DND-41 (cell line): Measurements from ENCODE around the gene GRK3.

Experiments used
- ATAC-seq: fragments of 200-7000 bp; cut with Tn5 transposase; 3 replicates; pipeline ENCODE4 v1.9.1; 2021; ENCODE audit warnings: low read depth; ENCODE audit not compliant: insufficient read depth
- DNase-seq: peaks from one replicate; pipeline ENCODE4 v3.0.0-alpha.2; 2020
- H2AFZ ChIP-seq: 2 replicates; pipeline ENCODE4 v1.6.0; 2012; ENCODE audit warnings: low read depth, low read length
- H3K27ac ChIP-seq: 2 replicates; pipeline ENCODE4 v1.5.1; 2012; ENCODE audit warnings: low read length, inconsistent platforms
- H3K27me3 ChIP-seq: fragments of 200-600 bp; sonication (generic); 2 replicates; pipeline ENCODE4 v1.6.0; 2012; ENCODE audit warnings: low read length, mild to moderate bottlenecking, inconsistent platforms; ENCODE audit not compliant: insufficient read depth, poor library complexity
- H3K36me3 ChIP-seq: 2 replicates; pipeline ENCODE4 v1.5.1; 2012; ENCODE audit warnings: low read length, inconsistent platforms; ENCODE audit not compliant: insufficient read depth
- H3K4me1 ChIP-seq: 2 replicates; pipeline ENCODE4 v1.5.1; 2012; ENCODE audit warnings: mild to moderate bottlenecking, low read length; ENCODE audit not compliant: insufficient read depth
- H3K4me2 ChIP-seq: 2 replicates; pipeline ENCODE4 v1.6.0; 2012; ENCODE audit warnings: mild to moderate bottlenecking, moderate library complexity, low read length, inconsistent platforms; ENCODE audit not compliant: insufficient read depth
- H3K4me3 ChIP-seq, 2 experiments: fragments of 200-600 bp in 1 of 2; shearing (Covaris generic) in 1 of 2; 2 replicates each; pipeline ENCODE4 v1.5.1; 2012 to 2016; ENCODE audit warnings: inconsistent platforms in 2 of 2, low read length in 2 of 2, mild to moderate bottlenecking in 2 of 2, low read depth in 1 of 2, moderate library complexity in 1 of 2
- H3K79me2 ChIP-seq: 2 replicates; pipeline ENCODE4 v1.6.0; 2012; ENCODE audit warnings: low read length, inconsistent platforms; ENCODE audit not compliant: insufficient read depth
- H3K9ac ChIP-seq: 2 replicates; pipeline ENCODE4 v1.6.0; 2012; ENCODE audit warnings: low read depth, mild to moderate bottlenecking, inconsistent platforms, low read length, moderate library complexity
- H3K9me3 ChIP-seq: 2 replicates; pipeline ENCODE4 v1.5.1; 2012; ENCODE audit warnings: low read length, moderate library complexity, mild to moderate bottlenecking, inconsistent platforms; ENCODE audit not compliant: insufficient read depth, severe bottlenecking
- H4K20me1 ChIP-seq: 2 replicates; pipeline ENCODE4 v1.6.0; 2012; ENCODE audit warnings: low read length; ENCODE audit not compliant: insufficient read depth
- EZH2 ChIP-seq: IDR thresholded peaks from 3 replicates; pipeline ENCODE4 v1.6.1; 2012; ENCODE audit warnings: borderline replicate concordance, low read depth, mild to moderate bottlenecking, moderate library complexity, low read length, inconsistent platforms; ENCODE audit not compliant: severe bottlenecking
- TF ChIP-seq, protein P1 (sequence below): IDR thresholded peaks from 2 replicates; pipeline ENCODE4 v1.5.1; 2012; ENCODE audit warnings: borderline replicate concordance, low read length, moderate library complexity, mild to moderate bottlenecking; ENCODE audit not compliant: poor library complexity, severe bottlenecking; ENCODE audit errors: extremely low read depth

The GRK3 gene

GRCh38 chr22:25698461-25698860 is 134.0 kb downstream of the GRK3 start:
- ATAC-seq: no peak
- Histone ChIP-seq H3K9me3 (no peaks in the 10 kb centered on the region), H3K9ac (no peak overlapping the region), H3K4me3 (no peak overlapping the region), H3K4me1 (peaks cover 14% of the 10 kb centered on the region), H3K4me2 (no peak overlapping the region), H3K36me3 (no peaks in the 10 kb centered on the region), H3K79me2 (no peaks in the 10 kb centered on the region), H4K20me1 (no peaks in the 10 kb centered on the region), H3K27ac (no peak overlapping the region), H2AFZ (no peak overlapping the region), H3K27me3 (no peaks in the 10 kb centered on the region)
- no peak for DNase-seq
- TF ChIP-seq EZH2: no peak
- TF ChIP-seq, protein P1, sequence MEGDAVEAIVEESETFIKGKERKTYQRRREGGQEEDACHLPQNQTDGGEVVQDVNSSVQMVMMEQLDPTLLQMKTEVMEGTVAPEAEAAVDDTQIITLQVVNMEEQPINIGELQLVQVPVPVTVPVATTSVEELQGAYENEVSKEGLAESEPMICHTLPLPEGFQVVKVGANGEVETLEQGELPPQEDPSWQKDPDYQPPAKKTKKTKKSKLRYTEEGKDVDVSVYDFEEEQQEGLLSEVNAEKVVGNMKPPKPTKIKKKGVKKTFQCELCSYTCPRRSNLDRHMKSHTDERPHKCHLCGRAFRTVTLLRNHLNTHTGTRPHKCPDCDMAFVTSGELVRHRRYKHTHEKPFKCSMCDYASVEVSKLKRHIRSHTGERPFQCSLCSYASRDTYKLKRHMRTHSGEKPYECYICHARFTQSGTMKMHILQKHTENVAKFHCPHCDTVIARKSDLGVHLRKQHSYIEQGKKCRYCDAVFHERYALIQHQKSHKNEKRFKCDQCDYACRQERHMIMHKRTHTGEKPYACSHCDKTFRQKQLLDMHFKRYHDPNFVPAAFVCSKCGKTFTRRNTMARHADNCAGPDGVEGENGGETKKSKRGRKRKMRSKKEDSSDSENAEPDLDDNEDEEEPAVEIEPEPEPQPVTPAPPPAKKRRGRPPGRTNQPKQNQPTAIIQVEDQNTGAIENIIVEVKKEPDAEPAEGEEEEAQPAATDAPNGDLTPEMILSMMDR: no peak

DNA sequence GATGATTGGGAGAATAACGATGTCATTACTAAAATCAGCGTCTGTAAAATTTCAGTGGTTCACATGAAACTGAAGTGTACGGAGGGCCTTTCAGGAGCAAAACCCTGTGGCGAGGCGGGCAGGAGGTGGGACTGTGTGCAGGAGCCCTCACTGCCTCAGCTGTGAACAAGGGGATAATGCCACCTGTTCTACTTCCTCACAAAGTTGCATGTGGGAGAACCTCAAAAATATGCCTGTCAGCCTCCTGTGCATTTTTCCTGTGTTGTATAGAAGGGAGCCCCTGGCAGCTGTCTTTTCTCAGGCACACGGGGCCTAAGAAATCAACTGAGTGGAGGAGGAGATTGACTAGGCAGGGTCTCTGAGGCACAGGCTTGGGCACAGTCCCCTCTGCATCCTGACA is 134.5 kb downstream of the GRK3 start:
- Histone ChIP-seq H3K9ac (no peak overlapping the region), H3K4me1 (peaks cover 14% of the 10 kb centered on the region), H3K36me3 (no peaks in the 10 kb centered on the region), H3K9me3 (no peaks in the 10 kb centered on the region), H3K4me2 (no peak overlapping the region), H3K27me3 (no peaks in the 10 kb centered on the region), H3K79me2 (no peaks in the 10 kb centered on the region), H3K4me3 (no peak overlapping the region), H3K27ac (no peak overlapping the region), H2AFZ (no peak overlapping the region), H4K20me1 (no peaks in the 10 kb centered on the region)
- no peak for ATAC-seq
- TF ChIP-seq EZH2: no peak
- TF ChIP-seq, protein P1: no peak
- DNase-seq: no peak

GRCh38 chr22:25701056-25701780 is 136.7 kb downstream of the GRK3 start:
- H3K4me3 ChIP-seq: no peak overlapping the region
- H3K79me2 ChIP-seq: no peaks in the 10 kb centered on the region
- DNase-seq: peak; percentile 9
- H3K36me3 ChIP-seq: no peaks in the 10 kb centered on the region
- TF ChIP-seq EZH2: no peak
- TF ChIP-seq, protein P1: no peak
- no peak overlapping the region for H3K9ac ChIP-seq
- ATAC-seq: no peak
- H4K20me1 ChIP-seq: no peaks in the 10 kb centered on the region
- H3K4me2 ChIP-seq: no peak overlapping the region
- peaks cover 14% of the 10 kb centered on the region for H3K4me1 ChIP-seq
- no peak overlapping the region for H3K27ac ChIP-seq
- no peak overlapping the region for H2AFZ ChIP-seq
- no peaks in the 10 kb centered on the region for H3K27me3 ChIP-seq
- no peaks in the 10 kb centered on the region for H3K9me3 ChIP-seq
